GM19025 (cell line): ENCODE measurements around the gene MGLL.

Experiments used
- ATAC-seq: cut with Tn5 transposase; IDR thresholded peaks from one replicate; pipeline ENCODE4 v1.9.1; 2021; ENCODE audit warnings: mild to moderate bottlenecking, low read depth, moderate library complexity; ENCODE audit not compliant: unreplicated experiment

The MGLL gene

DNA sequence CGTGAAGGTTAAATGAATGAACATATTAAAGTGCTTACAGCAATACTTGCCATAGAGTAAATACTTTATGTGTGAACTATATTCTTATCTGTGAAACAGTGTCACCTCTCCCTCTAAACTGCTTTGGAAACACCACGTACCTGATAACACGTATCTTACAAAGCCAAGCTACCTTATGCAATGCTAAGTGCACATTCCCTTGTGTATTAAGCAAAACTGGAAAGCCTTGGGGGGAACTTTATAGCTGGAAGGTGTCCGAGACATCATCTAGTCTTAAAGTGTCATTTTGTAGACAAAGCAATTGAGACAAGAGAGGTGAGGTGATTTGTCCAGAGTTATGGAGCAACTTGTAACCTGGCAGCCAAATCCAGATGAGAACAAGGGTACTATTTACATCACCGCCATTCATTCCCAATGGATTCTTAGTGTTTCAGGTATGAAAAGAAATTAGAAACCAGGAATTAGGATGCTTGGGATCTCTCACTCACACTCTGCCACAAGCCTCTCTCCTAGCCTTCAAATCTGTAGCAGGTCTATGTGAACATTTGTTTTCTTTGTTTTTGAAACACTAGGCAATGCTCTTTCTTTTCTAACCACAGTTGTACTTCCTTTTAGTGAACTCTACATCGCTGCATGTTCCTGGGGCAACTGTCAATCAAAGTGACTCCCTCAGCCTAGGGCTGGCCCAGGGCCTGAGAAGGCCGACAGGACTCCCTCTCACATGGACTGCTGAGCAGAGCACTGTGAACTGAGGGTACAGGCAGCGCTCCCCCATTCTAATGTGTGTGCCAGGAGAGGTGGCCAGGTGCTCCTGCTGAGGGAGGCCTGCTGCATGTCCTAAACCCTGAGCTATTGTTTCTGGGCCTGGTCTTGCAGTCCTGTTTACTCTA is 13.9 kb upstream of the MGLL start:
- peak; percentile 79 for ATAC-seq

DNA sequence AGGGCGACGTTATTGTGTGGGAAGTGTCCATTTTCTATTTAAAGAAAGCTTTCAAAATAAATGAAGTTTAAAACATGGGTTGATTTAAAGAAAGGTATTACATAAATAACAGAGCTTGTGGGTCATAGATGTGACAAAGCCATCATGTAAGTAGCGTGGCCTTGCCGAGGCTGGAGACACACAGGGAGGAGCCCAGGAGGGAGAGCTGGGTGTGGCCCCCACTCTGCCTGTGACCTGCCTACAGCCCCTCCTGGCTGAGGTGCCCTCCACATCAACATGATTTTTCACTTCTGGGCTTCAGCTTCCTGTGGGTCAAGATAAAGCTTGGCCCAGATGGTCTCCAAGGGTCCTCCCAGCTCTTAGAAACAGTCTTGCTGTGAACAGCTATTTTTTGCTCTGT is 12.5 kb upstream of the MGLL start:
- ATAC-seq = peak; percentile 8

DNA sequence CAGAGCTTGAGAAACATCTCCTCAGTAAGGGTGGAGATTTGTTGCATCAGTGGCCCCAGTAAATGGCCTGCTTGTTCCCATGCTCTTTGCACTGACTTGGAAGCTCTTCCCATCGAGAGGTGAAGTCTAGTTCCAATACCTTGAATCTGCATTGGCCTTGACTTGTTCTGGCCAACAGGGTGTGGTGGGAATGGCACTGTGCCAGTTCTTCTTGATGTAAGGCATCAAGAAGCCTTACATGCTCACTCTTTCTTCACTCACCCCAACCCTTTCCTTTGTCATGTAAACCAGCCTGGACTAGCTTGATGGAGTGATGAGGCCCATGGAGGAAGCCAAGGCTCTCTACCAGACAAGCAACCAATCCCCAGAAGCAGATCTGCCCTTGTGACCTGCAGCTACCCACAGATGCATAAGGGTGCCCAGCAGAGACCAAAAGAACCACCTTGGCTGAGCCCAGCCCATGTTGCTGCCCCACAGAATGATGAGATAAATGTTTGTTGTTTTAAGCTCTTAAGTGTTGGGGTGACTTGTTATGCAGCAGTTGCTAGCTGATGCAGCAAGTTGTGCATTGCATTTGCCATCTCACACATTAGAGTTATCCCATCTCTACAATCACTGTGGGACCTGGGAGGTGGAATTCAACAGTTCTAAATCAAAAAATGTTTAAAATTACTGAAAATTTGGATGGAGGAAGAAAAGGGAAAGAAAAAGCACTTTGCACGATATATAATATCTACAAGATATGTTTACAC is 11.1 kb upstream of the MGLL start:
- ATAC-seq = no peak

DNA sequence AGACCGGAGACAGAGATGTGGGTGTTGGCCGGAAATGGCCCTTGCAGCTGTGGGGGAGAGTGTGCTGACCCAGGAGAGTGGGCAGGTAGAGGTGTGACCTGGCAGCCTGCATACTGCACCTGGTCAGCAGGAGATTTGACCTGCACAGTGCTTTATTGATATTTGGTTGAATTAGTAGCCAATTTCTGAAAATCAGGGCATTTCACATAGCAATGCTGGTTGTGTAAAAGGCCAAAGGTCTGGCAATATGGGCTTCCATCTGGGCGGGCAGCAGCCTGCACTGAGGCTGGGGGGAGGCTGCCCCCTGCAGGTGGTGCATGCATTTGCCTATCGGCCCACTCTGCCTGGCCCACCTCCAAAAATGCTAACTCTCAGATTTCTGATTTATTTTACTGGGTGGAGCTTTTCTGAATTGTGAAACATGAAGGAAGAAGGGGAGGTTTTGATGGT is 9.4 kb upstream of the MGLL start:
- ATAC-seq = no peak

DNA sequence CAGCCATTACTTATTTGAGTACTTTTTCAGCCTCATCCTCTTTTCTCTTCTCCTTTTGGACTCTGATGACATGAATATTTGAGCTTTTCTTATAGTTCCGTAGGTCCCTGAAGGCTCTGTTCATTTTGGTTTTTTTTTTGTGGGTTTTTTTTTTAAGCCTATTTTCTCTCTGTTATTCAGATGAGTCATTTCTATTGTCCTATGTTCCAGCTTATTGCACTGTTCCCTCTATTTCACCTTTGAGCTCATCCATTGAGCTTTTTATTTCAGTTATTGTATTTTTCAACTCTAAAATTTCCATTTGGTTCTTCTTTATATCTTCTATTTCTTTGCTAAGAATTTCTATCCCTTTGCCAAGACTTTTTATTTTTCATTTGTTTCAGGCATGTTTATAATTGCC is 7.2 kb upstream of the MGLL start:
- ATAC-seq = no peak

DNA sequence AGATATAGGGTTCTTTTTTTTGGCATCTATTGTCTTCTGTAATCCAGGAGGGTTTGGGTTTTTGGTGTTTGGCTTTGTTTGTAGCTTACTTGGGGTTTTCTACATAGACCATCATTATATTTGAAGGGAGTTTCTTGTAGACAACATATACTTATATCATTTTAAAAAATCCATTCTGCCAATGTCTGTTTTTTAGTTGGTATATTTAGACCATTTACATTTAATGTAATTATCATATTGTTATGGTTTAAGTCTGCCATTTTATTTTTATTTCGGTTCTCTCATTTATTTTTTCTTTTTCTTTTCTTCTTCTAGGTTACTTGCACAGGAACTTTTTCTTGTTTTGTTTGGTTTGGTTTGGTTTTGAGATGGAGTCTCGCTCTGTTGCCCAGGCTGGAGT is 5.5 kb upstream of the MGLL start:
- ATAC-seq = no peak

DNA sequence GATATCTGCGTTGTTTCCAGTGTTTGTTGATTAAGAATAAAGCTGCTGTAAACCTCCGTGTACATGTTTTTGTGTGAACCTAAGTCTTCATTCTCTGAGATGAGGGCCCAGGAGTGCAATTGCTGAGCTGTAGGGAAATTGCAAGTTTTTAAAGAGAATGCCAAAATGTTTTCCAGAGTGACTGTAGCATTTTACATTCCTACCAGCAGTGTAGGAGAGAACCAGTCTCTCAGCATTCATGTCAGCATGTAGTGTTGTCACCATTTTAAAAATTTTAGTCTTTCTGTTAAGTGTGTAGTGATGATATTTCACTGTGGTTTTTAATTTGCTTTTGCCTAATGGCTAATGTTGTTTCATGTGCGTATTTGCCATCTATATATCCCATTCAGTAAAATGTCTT is 3.4 kb upstream of the MGLL start:
- ATAC-seq = no peak

DNA sequence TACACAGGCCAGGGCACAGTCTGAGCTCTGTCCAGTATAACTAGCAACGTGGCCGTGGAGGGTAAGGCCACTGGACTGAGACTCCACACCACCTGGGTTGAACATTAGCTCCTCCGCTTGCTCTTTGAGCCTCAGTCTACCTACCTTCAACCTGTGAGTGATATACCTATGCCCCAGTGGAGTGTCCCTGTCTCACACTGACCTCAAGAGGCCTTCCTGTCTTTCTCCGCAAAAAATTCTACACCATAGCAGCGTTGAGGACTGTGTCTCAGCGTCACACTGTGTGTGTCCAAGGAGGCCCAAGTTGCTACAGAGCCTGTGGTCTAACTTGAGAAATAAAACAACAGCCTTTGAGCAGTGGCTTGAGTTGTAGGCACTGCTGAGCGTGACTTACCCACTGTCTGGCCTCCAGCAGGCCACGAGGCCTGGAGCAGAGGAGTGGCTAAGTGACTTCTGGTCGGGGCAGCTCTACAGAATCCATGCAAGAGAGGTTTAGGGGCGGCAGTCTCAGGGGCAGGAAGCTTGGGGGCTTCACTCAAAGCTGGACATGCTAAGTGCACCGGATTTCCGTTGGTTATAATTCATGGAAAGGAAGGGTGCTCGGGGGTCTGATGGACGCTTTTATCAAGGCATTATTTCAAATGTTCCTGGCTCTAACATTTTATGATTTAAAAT is 2.0 kb upstream of the MGLL start:
- ATAC-seq = no peak

DNA sequence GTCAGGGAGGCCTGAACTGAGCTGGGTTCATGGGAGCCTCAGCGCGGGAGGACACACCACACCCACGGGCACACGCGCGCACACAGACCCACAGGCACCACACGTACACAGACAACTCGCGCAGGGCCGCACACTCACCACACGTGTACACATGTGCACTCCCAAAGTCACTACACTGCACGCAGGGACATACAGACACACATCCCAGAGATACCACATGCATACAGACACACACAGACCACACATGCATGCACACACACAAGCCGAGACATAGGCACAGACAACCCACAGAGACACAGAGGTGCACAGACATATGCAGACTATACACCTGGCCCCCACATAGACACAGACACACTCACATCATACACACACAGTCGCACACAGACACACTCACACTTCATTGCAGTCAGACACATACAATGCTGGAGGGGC is 1.1 kb upstream of the MGLL start:
- no peak for ATAC-seq

DNA sequence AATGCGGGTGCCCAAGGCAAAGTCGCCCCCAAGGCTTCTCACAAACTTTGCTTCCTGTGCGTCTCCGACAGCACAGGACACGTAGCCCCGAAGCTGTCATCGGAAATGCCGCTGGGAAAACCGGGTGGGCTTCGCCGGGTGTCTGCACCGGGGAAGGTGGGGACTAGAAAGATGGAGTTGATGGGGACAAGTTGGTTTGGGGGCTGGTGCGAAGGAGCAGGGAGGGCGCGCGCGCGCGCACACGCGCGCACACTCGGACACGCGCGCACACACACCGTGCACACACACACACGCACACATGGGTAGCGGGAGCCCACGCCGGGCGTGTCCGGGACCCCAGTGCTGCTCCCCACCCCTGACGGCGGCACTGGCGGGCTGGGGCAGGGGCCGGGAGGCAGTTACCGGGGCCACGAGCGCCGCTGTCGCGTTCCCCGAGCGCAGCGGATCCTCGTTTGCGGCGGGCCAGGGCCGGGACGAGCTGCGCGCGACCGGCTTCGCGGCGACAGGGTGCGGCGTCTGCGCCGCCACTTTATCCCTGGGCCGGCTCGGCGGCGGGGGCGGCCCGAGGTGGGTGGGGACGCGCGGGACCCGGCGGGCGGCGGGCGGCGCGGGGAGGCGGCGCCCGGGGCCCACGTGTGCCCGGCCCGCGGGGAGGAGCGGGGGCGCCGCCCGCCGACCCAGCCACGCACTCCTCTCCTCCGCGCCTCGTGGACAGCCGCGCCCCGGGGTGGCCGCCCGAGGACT is 539 bp upstream of the MGLL start:
- peak; percentile 28 for ATAC-seq

DNA sequence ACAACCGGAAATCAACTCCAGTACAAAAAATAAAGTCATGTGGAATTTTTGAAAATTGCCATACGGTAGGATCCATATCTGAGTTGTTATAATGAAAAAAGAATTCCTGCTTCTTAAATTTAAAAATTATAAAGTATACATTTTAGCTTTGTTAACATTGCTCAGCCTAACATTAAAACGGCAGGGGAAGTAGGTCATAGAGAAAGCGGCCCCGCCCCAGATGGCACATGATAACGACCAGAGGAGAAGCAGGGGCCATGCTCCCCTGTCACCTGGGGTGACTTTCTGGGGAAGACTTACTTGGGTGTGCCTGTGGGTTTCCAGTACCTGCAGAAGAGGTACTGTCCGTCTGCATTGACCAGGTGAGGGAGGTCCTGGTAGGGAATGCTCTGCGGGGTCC is 921 bp downstream of the MGLL start:
- no peak for ATAC-seq

DNA sequence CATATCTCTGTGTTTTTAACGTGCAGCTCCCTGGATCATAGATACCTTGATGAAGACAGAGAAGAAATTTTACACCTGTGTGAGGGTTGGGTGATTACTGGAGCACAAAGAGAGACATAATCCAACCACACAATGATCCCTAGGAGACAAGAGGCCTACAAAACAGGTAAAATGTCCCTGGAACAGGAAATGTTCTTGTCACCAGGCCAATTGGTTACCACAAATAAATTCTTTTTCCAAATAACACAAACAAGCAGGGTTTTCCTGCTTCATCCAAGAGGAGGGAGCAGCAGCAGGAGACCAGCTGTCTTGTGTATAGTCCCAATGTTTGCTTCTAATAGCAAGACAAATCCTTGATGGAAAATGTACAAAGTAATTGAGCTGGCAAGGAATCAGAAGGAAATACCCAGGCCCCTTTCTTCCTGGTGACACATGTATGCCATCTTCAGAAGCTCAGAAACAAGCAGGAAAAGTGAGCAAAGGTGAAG is 1.4 kb downstream of the MGLL start:
- no peak for ATAC-seq

DNA sequence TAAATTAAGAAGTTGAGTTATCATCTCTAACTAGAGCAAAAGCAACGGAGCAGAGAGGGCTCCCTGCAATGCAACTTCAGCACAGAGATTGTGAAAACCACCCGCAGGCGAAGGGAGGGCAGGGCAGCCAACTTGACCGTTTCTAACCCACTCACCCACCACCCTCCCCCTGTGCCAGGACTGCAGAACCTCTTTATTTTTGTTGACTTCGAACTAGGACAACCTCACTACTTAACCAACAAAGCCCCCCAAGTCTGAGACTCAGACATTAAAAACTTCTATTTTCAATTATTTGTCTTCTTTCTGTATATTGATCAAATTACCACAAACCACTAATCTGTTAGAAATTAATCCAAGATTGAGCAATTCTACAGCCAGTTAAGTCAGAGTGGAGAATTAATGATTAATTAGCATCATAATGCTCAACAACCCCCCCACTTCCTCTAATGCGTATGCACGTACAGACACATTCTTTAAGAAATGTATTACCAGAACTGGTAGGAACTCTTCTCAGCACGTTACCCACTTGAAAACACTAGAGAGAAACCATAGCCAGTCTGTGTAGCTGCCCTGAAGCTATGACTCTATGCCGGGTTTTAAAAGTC is 2.0 kb downstream of the MGLL start:
- no peak for ATAC-seq

DNA sequence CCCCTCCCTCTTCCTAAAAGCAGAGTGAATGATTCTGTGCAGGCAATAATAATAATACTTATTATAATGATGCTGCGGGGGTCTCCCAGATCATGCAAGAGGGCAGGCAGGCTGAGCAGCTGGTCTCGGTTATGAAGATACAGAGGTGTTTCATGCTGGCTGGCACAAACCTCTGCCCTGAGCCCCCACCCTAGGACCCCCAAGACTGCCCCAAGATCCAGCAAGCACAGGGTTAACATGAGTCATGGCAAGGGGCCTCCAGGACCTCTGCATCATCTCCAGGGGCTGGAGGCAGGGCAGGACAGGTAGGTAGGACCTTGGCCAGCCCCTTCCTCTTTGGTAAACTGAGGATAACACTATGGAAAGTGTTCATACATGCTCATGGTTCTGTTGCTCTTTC is 2.7 kb downstream of the MGLL start:
- no peak for ATAC-seq

DNA sequence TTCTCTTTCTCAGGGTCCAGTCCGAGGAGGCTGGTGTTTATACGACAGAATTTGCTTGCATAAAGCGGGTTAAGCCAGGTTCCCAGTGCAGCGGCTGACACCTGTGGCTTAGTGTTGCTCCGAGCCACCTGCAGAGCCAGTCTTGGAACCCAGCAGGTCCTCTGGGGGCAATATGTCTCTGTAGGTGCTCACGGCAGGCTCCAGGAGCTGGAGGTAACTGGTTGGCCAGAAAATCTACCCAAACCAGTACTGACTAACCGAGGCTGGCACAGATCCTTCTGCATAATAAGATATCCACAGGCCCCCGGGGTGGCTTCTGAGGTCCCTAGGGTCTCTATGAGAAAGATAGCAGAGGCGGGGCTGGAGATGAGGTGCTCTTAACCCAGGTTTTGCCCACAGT is 3.2 kb downstream of the MGLL start:
- ATAC-seq = no peak

DNA sequence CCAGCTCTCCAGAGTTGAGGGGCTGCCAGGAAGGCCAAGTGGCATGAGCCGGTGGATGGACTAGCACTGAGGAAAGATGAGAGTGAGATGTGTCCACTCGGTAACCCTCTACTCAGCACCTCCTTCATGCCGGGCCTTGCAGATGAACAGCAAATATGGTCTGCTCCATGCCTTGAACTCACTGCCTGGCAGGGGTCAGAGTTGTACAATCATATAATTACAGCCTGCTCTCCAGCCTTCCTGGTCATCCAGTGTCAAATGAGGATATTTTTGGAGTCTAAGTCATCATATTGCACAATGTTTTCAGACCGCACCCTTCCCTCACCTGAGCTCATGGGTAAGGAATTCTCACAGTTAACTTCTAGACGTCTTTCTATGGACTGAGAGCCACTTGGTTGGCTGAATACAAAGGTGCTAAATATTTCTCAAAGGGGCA is 4.9 kb downstream of the MGLL start:
- no peak for ATAC-seq

DNA sequence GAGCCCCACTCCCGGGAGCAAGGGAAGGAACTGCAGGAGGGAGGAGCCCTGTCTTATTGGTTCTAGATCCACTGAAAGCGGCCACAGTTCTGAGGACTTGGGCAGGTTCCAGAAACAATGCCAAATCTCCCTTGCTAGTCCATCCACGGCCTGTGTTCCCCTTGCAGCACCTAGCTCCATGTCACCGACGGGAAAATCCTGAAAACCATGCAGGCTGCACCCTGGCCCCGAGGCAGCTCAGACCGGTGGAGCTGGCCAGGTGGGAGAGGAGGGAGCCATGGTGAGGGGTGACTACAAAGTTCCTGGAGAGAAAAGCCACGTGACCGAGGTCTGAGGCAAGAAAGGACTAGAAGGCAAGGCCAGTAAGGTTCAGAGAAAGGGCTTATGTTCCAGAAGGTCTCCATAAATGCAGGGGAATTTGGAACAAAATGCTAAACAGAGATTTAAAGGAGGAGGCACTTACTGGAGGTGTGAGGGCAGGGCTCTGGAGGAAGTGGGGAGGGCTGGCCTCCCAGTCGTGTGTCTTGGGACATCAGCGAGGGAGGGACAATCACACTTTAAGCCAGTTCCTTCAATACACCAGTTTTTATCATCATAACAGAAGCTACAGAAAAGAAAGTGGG is 5.4 kb downstream of the MGLL start:
- no peak for ATAC-seq

DNA sequence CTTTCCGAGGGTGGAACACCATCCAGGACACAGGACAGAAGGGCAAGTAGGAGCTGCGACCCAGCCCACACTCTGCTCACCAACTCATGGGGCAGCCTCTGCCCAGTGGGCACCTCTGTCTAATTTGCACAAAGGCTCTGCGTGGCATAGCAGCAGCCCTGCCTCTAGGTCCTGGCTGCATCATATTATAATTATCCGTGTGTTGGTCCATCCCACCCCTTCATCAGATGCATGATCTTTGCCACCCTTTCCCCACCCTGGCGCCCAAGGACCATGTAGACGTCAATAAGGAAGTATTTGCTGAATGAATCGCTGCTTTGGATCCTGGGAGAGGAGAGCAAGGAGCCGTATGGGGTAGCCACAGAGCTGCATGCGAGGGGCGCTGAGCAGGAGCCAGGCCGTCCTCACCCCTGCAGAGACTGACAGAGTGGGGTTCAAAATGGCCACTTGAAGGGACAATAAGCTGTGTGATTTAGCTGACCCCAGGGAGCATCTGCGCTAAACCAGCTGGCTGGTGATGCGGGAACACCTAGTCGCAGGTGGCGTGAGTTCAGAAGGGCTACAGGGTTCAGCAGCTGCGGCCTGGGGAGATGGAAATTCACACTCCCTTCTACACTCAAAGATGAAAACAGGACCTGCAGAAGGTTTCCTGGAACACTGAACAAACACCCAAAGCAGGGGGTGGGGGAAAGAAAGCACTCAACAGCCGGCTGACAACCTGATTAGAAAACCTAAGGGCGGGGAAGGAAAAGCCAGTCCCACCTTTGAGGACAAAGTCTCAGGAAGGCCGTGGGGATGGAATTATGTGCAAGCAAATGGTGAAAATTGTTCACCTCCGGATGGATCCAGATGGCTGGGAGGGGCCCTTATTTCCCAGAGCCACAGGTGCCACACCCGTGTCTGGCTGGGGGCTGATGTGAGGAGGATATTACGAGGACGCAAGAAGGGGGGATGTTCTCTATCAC is 6.4 kb downstream of the MGLL start:
- no peak for ATAC-seq
